Measurements from ENCODE around the gene ARHGAP6.

Gene ARHGAP6

DNA sequence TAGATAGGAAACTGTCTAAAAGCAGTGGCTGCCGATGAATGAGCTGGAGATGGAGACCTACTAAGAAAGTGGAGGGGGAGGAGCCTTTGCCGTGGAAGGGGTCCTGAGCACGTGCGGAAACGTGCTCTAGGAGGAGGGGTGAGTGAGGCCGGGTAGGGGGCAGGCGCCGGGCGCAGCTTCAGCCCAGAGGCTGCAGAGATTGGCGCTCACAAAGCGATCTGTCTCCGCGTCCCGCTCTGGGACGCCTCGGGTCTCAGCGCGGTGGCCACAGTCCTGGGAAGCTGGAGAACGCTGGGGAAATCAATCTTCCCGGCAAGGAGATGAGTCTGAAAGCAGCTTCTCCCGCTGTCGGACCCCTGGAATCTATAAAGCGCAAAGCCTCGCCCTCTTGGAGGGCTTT is 444 bp upstream of the ARHGAP6 start:
- no peak for TF ChIP-seq CTCF (IDR thresholded peaks at IDR 0.05; ENCODE audit: insufficient read depth, low read depth, low read length, missing control alignments)
- no peak overlapping the region for H3K4me3 ChIP-seq (ENCODE audit: low read length)
- no peak for DNase-seq (ENCODE audit: low read depth)

DNA sequence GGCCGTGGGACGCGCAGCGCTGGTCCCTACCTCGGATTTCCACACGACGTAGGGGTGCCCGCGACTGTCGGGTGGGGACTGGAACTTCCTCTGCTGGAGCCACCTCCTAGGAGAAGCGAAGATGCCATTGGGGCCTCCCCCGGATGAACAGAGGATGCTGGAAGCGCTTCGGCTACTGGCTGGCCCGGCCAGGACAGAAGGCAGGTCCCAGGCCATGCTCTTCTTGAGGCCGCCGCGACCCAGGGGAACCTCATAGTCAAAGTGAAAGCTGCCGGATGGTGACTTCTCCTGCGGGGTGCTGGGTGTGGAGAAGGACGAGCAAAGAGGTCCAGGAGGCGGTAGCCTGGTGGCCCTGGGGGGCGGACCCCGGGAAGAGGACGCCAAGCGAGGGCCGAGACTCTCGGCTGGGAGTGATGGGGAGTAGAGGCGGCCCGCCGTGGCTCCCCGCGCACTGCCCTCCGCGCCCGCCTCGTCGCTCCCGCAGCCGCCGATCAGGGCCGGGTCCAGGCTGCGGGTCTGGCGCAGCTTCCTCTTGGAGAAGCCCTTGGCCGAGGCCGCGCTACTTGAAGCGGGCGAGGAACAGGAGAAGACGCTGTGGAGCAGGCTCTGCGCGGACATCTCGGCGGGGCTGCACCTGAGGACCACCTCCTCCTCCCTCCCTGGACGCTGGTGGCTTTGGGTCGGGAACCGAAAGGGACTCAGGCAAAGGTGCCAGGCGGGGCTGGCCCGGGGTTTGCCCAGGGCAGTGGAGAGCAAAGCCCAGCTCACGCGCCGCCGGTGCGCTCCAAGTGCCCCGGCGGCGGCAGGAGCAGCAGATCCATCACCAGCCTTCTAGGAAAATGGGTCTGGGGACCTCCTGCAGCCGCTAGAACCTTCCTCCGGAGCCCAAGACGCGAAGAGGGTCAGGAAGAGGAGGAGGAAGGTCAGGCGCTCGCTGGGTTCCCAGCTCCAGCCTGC is 1.2 kb downstream of the ARHGAP6 start:
- no peak overlapping the region for H3K4me3 ChIP-seq (ENCODE audit: low read length)
- no peak for TF ChIP-seq CTCF (IDR thresholded peaks at IDR 0.05; ENCODE audit: insufficient read depth, low read depth, low read length, missing control alignments)
- DNase-seq (ENCODE audit: low read depth) = peak; percentile 4

DNA sequence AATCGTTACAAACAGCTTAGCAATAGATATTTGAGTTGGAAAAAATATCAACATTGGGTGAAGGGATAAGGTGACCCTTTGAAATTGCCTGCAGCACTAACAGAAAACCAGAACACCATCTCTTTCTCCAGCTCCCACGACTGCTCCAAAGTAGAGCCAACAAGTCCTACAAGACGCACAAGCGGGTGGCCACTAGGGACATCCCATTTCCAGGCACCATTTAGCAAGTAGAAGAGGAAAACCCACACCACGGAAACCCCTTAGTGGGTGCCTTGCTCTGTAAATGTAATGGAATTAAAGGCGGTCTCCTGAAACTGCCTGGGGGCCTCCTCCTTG is 1.9 kb downstream of the ARHGAP6 start:
- H3K4me3 ChIP-seq (ENCODE audit: low read length) = no peak overlapping the region
- no peak for TF ChIP-seq CTCF (IDR thresholded peaks at IDR 0.05; ENCODE audit: insufficient read depth, low read depth, low read length, missing control alignments)
- DNase-seq (ENCODE audit: low read depth) = no peak

DNA sequence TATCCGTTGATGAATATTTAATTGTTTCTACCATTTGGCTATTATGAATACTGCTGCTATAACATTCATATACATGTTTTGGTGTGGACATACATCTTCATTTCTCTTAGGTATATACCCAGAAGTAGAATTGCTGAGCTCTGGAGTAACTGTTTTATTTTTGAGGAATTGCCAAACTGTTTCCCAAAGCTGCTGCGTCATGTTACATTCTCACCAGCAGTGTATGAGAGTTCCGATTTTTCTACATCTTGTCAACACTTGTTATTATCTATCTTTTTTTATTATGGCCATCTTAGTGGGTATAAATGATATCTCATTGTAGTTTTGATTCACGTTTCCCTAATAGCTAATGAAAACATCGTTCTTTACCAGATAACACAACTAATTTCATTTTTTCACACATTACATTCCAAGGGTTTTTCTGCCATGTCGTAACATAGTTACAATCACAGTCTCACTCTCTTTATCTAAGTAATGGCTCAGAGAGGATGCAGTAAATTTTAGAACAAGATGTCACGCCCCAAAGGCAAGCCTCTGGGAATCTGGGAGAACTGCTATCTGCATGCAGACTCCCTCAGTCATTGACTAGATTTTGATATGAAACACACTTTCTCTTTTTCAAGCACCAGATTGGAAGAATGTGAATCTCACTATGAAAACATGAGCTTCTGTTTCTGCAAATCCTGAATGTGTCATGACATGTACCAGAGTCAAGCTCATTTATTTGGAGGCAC is 10.3 kb downstream of the ARHGAP6 start:
- no peak overlapping the region for H3K4me3 ChIP-seq (ENCODE audit: low read length)
- no peak for TF ChIP-seq CTCF (IDR thresholded peaks at IDR 0.05; ENCODE audit: insufficient read depth, low read depth, low read length, missing control alignments)
- DNase-seq (ENCODE audit: low read depth) = no peak

GRCh38 chrX:11648705-11649519 is 16.8 kb downstream of the ARHGAP6 start:
- TF ChIP-seq CTCF (IDR thresholded peaks at IDR 0.05; ENCODE audit: insufficient read depth, low read depth, low read length, missing control alignments) = no peak
- peak; percentile 67 for DNase-seq (ENCODE audit: low read depth)
- H3K4me3 ChIP-seq (ENCODE audit: low read length) = no peak overlapping the region

- TF ChIP-seq CTCF (IDR thresholded peaks at IDR 0.05; ENCODE audit: insufficient read depth, low read depth, low read length, missing control alignments) = no peak
- no peak overlapping the region for H3K4me3 ChIP-seq (ENCODE audit: low read length)
- no peak for DNase-seq (ENCODE audit: low read depth)
These were observed 18.6 kb downstream of the ARHGAP6 start for GRCh38 chrX:11647138-11647537.

Measured in epithelial cell of esophagus (primary cell).